Natural killer cell (primary cell): Measurements from ENCODE around the gene TAF3. TPM values are rescaled to one million over a fixed set of nuclear protein-coding genes. Genes with fewer than 3 reads are reported as not detected.

Experiments
- ATAC-seq, 3 donors: fragments of 150-1000 bp in 2 of 3; fragments of 200-7000 bp in 1 of 3; cut with Tn5 transposase; 1 replicate in 1 of 3; 2 replicates in 2 of 3; pipeline ENCODE4 v1.10.0; 2021; ENCODE audit warnings: mild to moderate bottlenecking in 2 of 3, moderate library complexity in 2 of 3
- DNase-seq, 2 donors: peaks; one replicate each; pipeline versions ENCODE4 v3.0.0 to v3.0.0-alpha.2; 2013 to 2021; ENCODE audit warnings: mixed read lengths in 1 of 2
- H3K27ac ChIP-seq: one replicate; pipeline ENCODE4 v1.5.1; 2013; ENCODE audit warnings: mild to moderate bottlenecking, low read length
- H3K27me3 ChIP-seq: one replicate; pipeline ENCODE4 v1.6.1; 2013; ENCODE audit warnings: low read length; ENCODE audit not compliant: control insufficient read depth, insufficient read depth
- H3K36me3 ChIP-seq: one replicate; pipeline ENCODE4 v1.6.1; 2013; ENCODE audit warnings: low read length; ENCODE audit not compliant: control insufficient read depth, insufficient read depth
- H3K4me1 ChIP-seq: one replicate; pipeline ENCODE4 v1.6.1; 2013; ENCODE audit warnings: low read length; ENCODE audit not compliant: control insufficient read depth, insufficient read depth
- H3K4me3 ChIP-seq: one replicate; pipeline ENCODE4 v1.5.1; 2013; ENCODE audit warnings: low read length
- H3K9me3 ChIP-seq: one replicate; pipeline ENCODE4 v1.6.1; 2013; ENCODE audit warnings: low read length; ENCODE audit not compliant: control insufficient read depth, insufficient read depth
- H3K27ac Mint-ChIP-seq, 2 donors: one replicate each; pipeline ENCODE4 v1.8.0; 2022; ENCODE audit warnings: mild to moderate bottlenecking in 2 of 2, mixed read lengths in 2 of 2, moderate library complexity in 1 of 2
- H3K27me3 Mint-ChIP-seq, 2 donors: one replicate each; pipeline ENCODE4 v1.8.0; 2022; ENCODE audit warnings: low read depth in 2 of 2, mixed read lengths in 2 of 2
- H3K36me3 Mint-ChIP-seq: one replicate; pipeline ENCODE4 v1.8.0; 2022; ENCODE audit warnings: mixed read lengths
- H3K4me1 Mint-ChIP-seq, 2 donors: one replicate each; pipeline ENCODE4 v1.8.0; 2022; ENCODE audit warnings: mixed read lengths in 2 of 2
- H3K4me3 Mint-ChIP-seq: one replicate; pipeline ENCODE4 v1.8.0; 2022; ENCODE audit warnings: mild to moderate bottlenecking, moderate library complexity, mixed read lengths
- H3K9me3 Mint-ChIP-seq, 2 donors: one replicate each; pipeline ENCODE4 v1.8.0; 2022; ENCODE audit warnings: mixed read lengths in 2 of 2
- WGBS: methylation state at CpG from one replicate; pipeline ENCODE4 v1.1.7; 2013; ENCODE audit warnings: missing lambda C conversion rate; ENCODE audit not compliant: insufficient coverage; 5-methylcytosine and 5-hydroxymethylcytosine counted together
- intact Hi-C: fragments of 100-400 bp; cut with micrococcal nuclease; formaldehyde crosslinking; loops from one replicate; pipeline ENCODE4 v1.14.2; 2022
- total RNA-seq, 4 donors: library from RNA; stranded (reverse); fragments of 120-200 nt in 1 of 4; gene quantifications; one replicate each; pipeline versions ENCODE4 v1.2.3 to v1.2.4, GENCODE V29; 2013 to 2022
- TF ChIP-seq, protein P1 (sequence below): fragments of 200-600 bp; IDR thresholded peaks from one replicate; pipeline ENCODE4 v1.8.0; 2022; ENCODE audit warnings: antibody characterized with exemption

The TAF3 gene
- total RNA-seq, 3 donors from 2014 or later (not counting 1 experiment from before 2014, with no cell fraction given), result 14.5 to 17.0 (median 15.6) TPM

GRCh38 chr10:8041992-8042720 is 223.9 kb downstream of the TAF3 start:
- Histone ChIP-seq H3K4me1 (peaks cover 53% of the 10 kb centered on the region), H3K27me3 (peaks cover 97% of the 10 kb centered on the region), H3K9me3 (no peaks in the 10 kb centered on the region), H3K27ac (no peak overlapping the region), H3K4me3 (no peak overlapping the region), H3K36me3 (no peaks in the 10 kb centered on the region)
- intact Hi-C loops, result no loop called here
- peaks cover 8% of the 10 kb centered on the region for H3K36me3 Mint-ChIP-seq
- WGBS, result 20% methylated on average over 17 of the region's 17 CpGs
- TF ChIP-seq, protein P1, sequence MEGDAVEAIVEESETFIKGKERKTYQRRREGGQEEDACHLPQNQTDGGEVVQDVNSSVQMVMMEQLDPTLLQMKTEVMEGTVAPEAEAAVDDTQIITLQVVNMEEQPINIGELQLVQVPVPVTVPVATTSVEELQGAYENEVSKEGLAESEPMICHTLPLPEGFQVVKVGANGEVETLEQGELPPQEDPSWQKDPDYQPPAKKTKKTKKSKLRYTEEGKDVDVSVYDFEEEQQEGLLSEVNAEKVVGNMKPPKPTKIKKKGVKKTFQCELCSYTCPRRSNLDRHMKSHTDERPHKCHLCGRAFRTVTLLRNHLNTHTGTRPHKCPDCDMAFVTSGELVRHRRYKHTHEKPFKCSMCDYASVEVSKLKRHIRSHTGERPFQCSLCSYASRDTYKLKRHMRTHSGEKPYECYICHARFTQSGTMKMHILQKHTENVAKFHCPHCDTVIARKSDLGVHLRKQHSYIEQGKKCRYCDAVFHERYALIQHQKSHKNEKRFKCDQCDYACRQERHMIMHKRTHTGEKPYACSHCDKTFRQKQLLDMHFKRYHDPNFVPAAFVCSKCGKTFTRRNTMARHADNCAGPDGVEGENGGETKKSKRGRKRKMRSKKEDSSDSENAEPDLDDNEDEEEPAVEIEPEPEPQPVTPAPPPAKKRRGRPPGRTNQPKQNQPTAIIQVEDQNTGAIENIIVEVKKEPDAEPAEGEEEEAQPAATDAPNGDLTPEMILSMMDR, result no peak
- H3K4me3 Mint-ChIP-seq, result peak overlapping the region; percentile 53
- ATAC-seq (no peak), DNase-seq (peak in 1 of 2 donors; percentile 42)
- peaks cover 61 to 75% of the 10 kb centered on the region in 2 donors for H3K4me1 Mint-ChIP-seq
- peaks cover 0 to 2% of the 10 kb centered on the region in 2 donors for H3K9me3 Mint-ChIP-seq
- H3K27ac Mint-ChIP-seq, result peak overlapping the region; percentile 30 to 73
- peaks cover 92 to 96% of the 10 kb centered on the region in 2 donors for H3K27me3 Mint-ChIP-seq

DNA sequence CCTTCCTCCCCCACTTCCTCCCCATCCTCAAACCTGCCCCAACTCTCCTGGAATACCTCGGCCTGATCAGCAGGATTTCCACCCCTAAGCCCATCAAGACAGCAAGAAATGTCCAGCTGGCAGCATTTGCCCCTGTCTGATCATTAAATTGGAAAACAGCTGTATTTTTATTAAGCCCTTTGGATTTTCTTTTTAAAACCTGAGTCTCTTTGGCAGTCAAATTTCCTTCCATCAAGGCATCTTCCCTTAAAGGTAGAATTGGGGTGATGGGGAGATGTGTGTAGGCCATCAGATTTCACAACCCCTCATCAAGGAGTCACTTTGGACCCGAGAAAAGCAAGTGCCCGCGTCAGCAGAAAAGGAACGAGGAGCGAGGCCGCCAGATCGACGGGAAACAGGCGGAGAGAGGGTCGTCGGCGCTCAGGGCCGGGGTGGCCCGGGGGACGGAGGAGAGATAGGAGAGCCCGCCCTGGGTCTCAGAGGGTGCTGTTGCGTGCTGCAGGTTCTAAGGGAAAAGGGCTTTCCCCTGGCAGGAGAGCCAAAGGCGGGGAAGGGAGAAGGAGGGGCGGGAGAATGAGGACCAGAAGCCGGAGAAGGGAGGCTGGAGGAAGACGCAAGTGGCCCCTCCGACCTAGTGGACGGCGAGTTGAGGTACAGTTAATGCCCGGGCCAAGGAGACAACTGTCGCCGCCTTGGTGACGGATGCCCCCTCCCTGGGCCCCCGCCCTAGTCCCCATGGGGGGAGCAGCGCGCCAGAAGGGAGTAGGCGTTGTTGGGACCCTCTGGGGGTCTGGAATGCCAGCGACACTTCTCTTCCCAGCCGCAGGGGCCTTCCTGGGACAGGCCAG is 224.6 kb downstream of the TAF3 start:
- no peak overlapping the region for H3K27ac ChIP-seq
- intact Hi-C loops, result no loop called here
- H3K9me3 ChIP-seq, result no peaks in the 10 kb centered on the region
- H3K4me1 ChIP-seq, result peaks cover 56% of the 10 kb centered on the region
- Mint-ChIP-seq H3K9me3 (peaks cover 0 to 2% of the 10 kb centered on the region in 2 donors), H3K36me3 (peaks cover 7% of the 10 kb centered on the region), H3K4me1 (peaks cover 57 to 75% of the 10 kb centered on the region in 2 donors), H3K4me3 (peak overlapping the region; percentile 53), H3K27me3 (peaks cover 93% of the 10 kb centered on the region in 2 donors), H3K27ac (peak overlapping the region; percentile 30 to 73)
- TF ChIP-seq, protein P1, result no peak
- WGBS, result 11% methylated on average over 35 of the region's 35 CpGs
- H3K27me3 ChIP-seq, result peaks cover 98% of the 10 kb centered on the region
- no peak overlapping the region for H3K4me3 ChIP-seq
- no peak for ATAC-seq
- peak in 1 of 2 donors; percentile 28 for DNase-seq
- no peaks in the 10 kb centered on the region for H3K36me3 ChIP-seq

DNA sequence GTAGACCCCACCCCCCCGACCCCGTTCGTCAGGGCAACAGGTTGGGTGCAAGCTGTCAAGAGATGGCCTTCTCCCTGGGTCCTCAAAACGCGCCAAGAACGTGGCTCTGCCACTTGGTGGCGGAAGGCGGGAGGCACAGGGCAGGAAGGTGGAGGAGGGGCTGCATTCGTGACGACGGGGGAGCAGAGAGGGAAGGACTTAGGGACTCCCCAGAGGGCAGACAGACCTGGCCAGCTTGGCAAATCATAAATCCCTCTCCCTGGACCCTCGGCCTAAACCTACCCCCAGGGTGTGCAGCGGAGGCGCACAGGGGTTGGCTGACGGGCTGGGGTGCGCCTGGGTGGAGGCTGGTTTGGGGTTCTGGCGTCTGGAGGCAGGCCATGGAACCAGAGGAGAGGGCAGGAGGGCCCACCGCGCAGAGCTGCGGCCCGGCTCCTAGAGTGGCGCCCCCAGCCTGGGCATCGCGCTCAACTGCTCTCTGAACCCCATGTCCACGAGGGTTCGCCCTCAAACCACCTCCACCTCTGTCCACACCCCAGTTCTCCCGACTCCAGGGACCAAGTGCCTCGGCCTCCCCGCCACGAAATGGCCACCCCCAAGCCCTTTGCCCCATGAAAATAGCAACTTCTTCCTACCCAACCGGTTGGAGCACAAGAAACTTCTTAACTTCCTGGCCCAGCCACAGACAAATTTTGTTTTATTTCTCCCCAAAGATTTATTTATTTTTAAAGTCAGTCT is 225.4 kb downstream of the TAF3 start:
- ATAC-seq (peak in 2 of 3 donors; percentile 50 to 59), DNase-seq (peak in 1 of 2 donors; percentile 80)
- Histone ChIP-seq H3K36me3 (no peaks in the 10 kb centered on the region), H3K27me3 (peaks cover 98% of the 10 kb centered on the region), H3K4me1 (peaks cover 63% of the 10 kb centered on the region), H3K9me3 (no peaks in the 10 kb centered on the region), H3K27ac (no peak overlapping the region), H3K4me3 (no peak overlapping the region)
- H3K9me3 Mint-ChIP-seq, result no peaks in the 10 kb centered on the region
- H3K4me1 Mint-ChIP-seq, result peaks cover 51 to 78% of the 10 kb centered on the region in 2 donors
- WGBS, result 14% methylated on average over 27 of the region's 31 CpGs
- peaks cover 88 to 91% of the 10 kb centered on the region in 2 donors for H3K27me3 Mint-ChIP-seq
- TF ChIP-seq, protein P1, result no peak
- H3K27ac Mint-ChIP-seq, result peak overlapping the region; percentile 46 to 59
- H3K4me3 Mint-ChIP-seq, result peak overlapping the region; percentile 39
- H3K36me3 Mint-ChIP-seq, result no peaks in the 10 kb centered on the region
- intact Hi-C loops, result no loop called here
